IMR-90 (cell line): ENCODE measurements around the gene PLA2G2C. TPM values are rescaled to one million over a fixed set of nuclear protein-coding genes. Genes with fewer than 3 reads are reported as not detected.

Source experiments
- ATAC-seq: fragments of 200-7000 bp; cut with Tn5 transposase; 2 replicates; pipeline ENCODE4 v1.9.1; 2020; ENCODE audit warnings: low read depth, mild to moderate bottlenecking, moderate library complexity
- BruUV-seq: library from RNA; stranded (reverse); fragments of 400-500 nt; replicated peaks from 2 replicates; lab custom pipeline; 2021; lab: Mats Ljungman, UMichigan
- CTCF ChIA-PET: fragments of 300-600 bp; formaldehyde crosslinking; extraction: SDS; loops from one replicate; lab custom pipeline; 2021; ENCODE audit warnings: antibody characterized with exemption; lab: Yijun Ruan, JAX
- POLR2A ChIA-PET: fragments of 300-600 bp; sonication (Branson Sonifier 250); formaldehyde crosslinking; loops from one replicate; lab custom pipeline; 2022; ENCODE audit warnings: antibody characterized with exemption; ENCODE audit not compliant: unreplicated experiment; lab: Charles Lee
- DNase-seq: peaks from one replicate; pipeline ENCODE4 v3.0.0; 2013
- H2AFZ ChIP-seq: replicated peaks from 2 replicates; pipeline ENCODE3; 2013; ENCODE audit warnings: low read length, mild to moderate bottlenecking; ENCODE audit not compliant: poor library complexity
- H2AK5ac ChIP-seq: 2 replicates; pipeline ENCODE4 v1.6.1; 2013; ENCODE audit warnings: low read depth, low read length, inconsistent platforms
- H2AK9ac ChIP-seq: replicated peaks from 2 replicates; pipeline ENCODE3; 2013; ENCODE audit warnings: mild to moderate bottlenecking, low read depth, low read length, moderate library complexity; ENCODE audit not compliant: poor library complexity
- H2BK120ac ChIP-seq: 2 replicates; pipeline ENCODE4 v1.6.1; 2013; ENCODE audit warnings: low read depth, low read length, inconsistent platforms
- H2BK15ac ChIP-seq: 3 replicates; pipeline ENCODE4 v1.6.1; 2013; ENCODE audit warnings: low read depth, low read length, inconsistent platforms
- H2BK20ac ChIP-seq: 2 replicates; pipeline ENCODE4 v1.6.1; 2013; ENCODE audit warnings: low read depth, mild to moderate bottlenecking, inconsistent platforms, low read length, moderate library complexity
- H2BK5ac ChIP-seq: 2 replicates; pipeline ENCODE4 v1.6.1; 2013; ENCODE audit warnings: mild to moderate bottlenecking, low read depth, low read length, inconsistent platforms; ENCODE audit not compliant: poor library complexity, severe bottlenecking
- H3K14ac ChIP-seq: replicated peaks from 2 replicates; pipeline ENCODE4 v1.6.1; 2013; ENCODE audit warnings: low read depth, low read length, inconsistent platforms
- H3K18ac ChIP-seq: 2 replicates; pipeline ENCODE4 v1.6.1; 2013; ENCODE audit warnings: low read depth, low read length, control low read depth
- H3K23ac ChIP-seq: 2 replicates; pipeline ENCODE4 v1.6.1; 2013; ENCODE audit warnings: low read depth, low read length, inconsistent platforms
- H3K27ac ChIP-seq: 2 replicates; pipeline ENCODE4 v1.5.1; 2013; ENCODE audit warnings: mild to moderate bottlenecking, control low read depth, low read length; ENCODE audit not compliant: insufficient read depth
- H3K27me3 ChIP-seq: 2 replicates; pipeline ENCODE4 v1.6.1; 2013; ENCODE audit warnings: low read length; ENCODE audit not compliant: control insufficient read depth, insufficient read depth
- H3K36me3 ChIP-seq: 2 replicates; pipeline ENCODE4 v1.6.1; 2013; ENCODE audit warnings: low read length, mixed read lengths; ENCODE audit not compliant: control insufficient read depth, insufficient read depth
- H3K4ac ChIP-seq: 2 replicates; pipeline ENCODE4 v1.6.1; 2013; ENCODE audit warnings: low read depth, low read length, inconsistent platforms
- H3K4me1 ChIP-seq: 2 replicates; pipeline ENCODE4 v1.6.1; 2013; ENCODE audit warnings: low read length, mixed read lengths; ENCODE audit not compliant: control insufficient read depth, insufficient read depth
- H3K4me2 ChIP-seq: 2 replicates; pipeline ENCODE4 v1.6.1; 2013; ENCODE audit warnings: low read depth, mild to moderate bottlenecking, control low read depth, low read length, moderate library complexity
- H3K4me3 ChIP-seq: 2 replicates; pipeline ENCODE4 v1.5.1; 2013; ENCODE audit warnings: low read depth, mild to moderate bottlenecking, control low read depth, low read length, moderate library complexity; ENCODE audit not compliant: insufficient read depth
- H3K56ac ChIP-seq: 2 replicates; pipeline ENCODE4 v1.6.1; 2013; ENCODE audit warnings: low read length, inconsistent platforms; ENCODE audit not compliant: insufficient read depth; ENCODE audit errors: extremely low read depth
- H3K79me1 ChIP-seq, 2 experiments: 2 replicates each; pipeline ENCODE4 v1.6.1; 2013; ENCODE audit warnings: low read length in 2 of 2, inconsistent platforms in 1 of 2, low read depth in 1 of 2
- H3K9ac ChIP-seq: 2 replicates; pipeline ENCODE4 v1.6.1; 2013; ENCODE audit warnings: low read depth, low read length, control low read depth
- H3K9me1 ChIP-seq: 2 replicates; pipeline ENCODE4 v1.6.1; 2013; ENCODE audit warnings: low read length, inconsistent platforms; ENCODE audit not compliant: insufficient read depth
- H3K9me3 ChIP-seq: 2 replicates; pipeline ENCODE4 v1.6.1; 2013; ENCODE audit warnings: low read length; ENCODE audit not compliant: control insufficient read depth, insufficient read depth
- H4K20me1 ChIP-seq: 2 replicates; pipeline ENCODE4 v1.6.1; 2013; ENCODE audit warnings: low read length, inconsistent platforms; ENCODE audit not compliant: insufficient read depth
- H4K5ac ChIP-seq: 2 replicates; pipeline ENCODE4 v1.6.1; 2013; ENCODE audit warnings: mild to moderate bottlenecking, low read depth, low read length, control low read depth
- H4K8ac ChIP-seq, 2 experiments: 2 replicates each; pipeline ENCODE4 v1.6.1; 2013; ENCODE audit warnings: low read depth in 2 of 2, low read length in 2 of 2, control low read depth in 1 of 2, inconsistent platforms in 1 of 2
- H4K91ac ChIP-seq: 2 replicates; pipeline ENCODE4 v1.6.1; 2013; ENCODE audit warnings: low read depth, low read length, inconsistent platforms; ENCODE audit not compliant: insufficient read depth
- CEBPB ChIP-seq: IDR thresholded peaks from 2 replicates; pipeline ENCODE4 v1.6.1; 2012; ENCODE audit warnings: low read depth, low read length, improper control_type of control experiment
- ELK1 ChIP-seq: fragments of 150-350 bp; IDR thresholded peaks from 2 replicates; pipeline ENCODE4 v1.6.1; 2016; ENCODE audit warnings: low read depth, mild to moderate bottlenecking, low read length, moderate library complexity, borderline replicate concordance
- POLR2A ChIP-seq: IDR thresholded peaks from 2 replicates; pipeline ENCODE4 v1.6.1; 2012; ENCODE audit warnings: mild to moderate bottlenecking, low read depth, low read length
- SMC3 ChIP-seq: fragments of 150-350 bp; IDR thresholded peaks from 2 replicates; pipeline ENCODE4 v1.6.1; 2016; ENCODE audit warnings: low read depth, mild to moderate bottlenecking, antibody characterized with exemption, low read length, moderate library complexity
- WGBS, 2 experiments: methylation state at CpG; one replicate each; pipeline versions ENCODE4 v1.1.5 to v1.1.7; 2013; ENCODE audit warnings: missing lambda C conversion rate in 2 of 2; ENCODE audit not compliant: insufficient read length in 1 of 2; ENCODE audit errors: extremely low coverage in 2 of 2; 5-methylcytosine and 5-hydroxymethylcytosine counted together
- dilution Hi-C: fragments of 300-500 bp; cut with HindIII; formaldehyde crosslinking; loops from one replicate; pipeline ENCODE4 v1.14.3; 2018; ENCODE audit warnings: low sequenced_read_pairs; ENCODE audit not compliant: unreplicated experiment
- in situ Hi-C: fragments of 300-500 bp; cut with MboI; formaldehyde crosslinking; loops from 3 replicates; pipeline ENCODE4 v1.14.3; 2019; ENCODE audit warnings: low sequenced_read_pairs, inconsistent platforms, mixed read lengths
- intact Hi-C: fragments of 100-400 bp; cut with micrococcal nuclease; formaldehyde crosslinking; loops from 2 replicates; pipeline ENCODE4 v1.10.0; 2022
- polyA plus RNA-seq, 3 experiments: library from polyadenylated mRNA; depleted of rRNA; stranded (reverse); fragments of >200 nt; gene quantifications; 2 replicates each; pipeline ENCODE4 v1.2.3, GENCODE V29; 2012; ENCODE audit warnings: low replicate concordance in 1 of 3
- total RNA-seq: library from RNA; depleted of rRNA; stranded (reverse); fragments of >200 nt; gene quantifications from 2 replicates; pipeline ENCODE4 v1.2.3, GENCODE V29; 2012

PLA2G2C gene
- total and polyA plus RNA-seq, 2 of the 4 experiments (the other 2 are of a cell fraction): not detected

GRCh38 chr1:20138346-20138745 is 48.0 kb downstream of the PLA2G2C start:
- Histone ChIP-seq H3K4me3 (no peak overlapping the region), H4K5ac (no peak overlapping the region), H3K23ac (no peak overlapping the region), H3K9me3 (no peaks in the 10 kb centered on the region), H3K4me1 (no peaks in the 10 kb centered on the region), H3K14ac (no peak overlapping the region), H3K56ac (no peak overlapping the region), H3K9ac (no peak overlapping the region), H2BK120ac (no peak overlapping the region), H3K18ac (no peak overlapping the region), H4K8ac (no peak overlapping the region), H3K36me3 (no peaks in the 10 kb centered on the region), H4K91ac (no peak overlapping the region), H3K27ac (no peak overlapping the region), H2AK5ac (no peak overlapping the region), H3K27me3 (peaks cover 13% of the 10 kb centered on the region), H4K20me1 (no peaks in the 10 kb centered on the region; the same call in 1 of the 2 replicates), H2AFZ (no peak overlapping the region), H2BK15ac (no peak overlapping the region), H3K9me1 (0 out of 2 replicates have a peak, but pooled peaks cover 3% of the 10 kb centered on the region), H2BK20ac (no peak overlapping the region), H2AK9ac (no peak overlapping the region), H3K4ac (no peak overlapping the region), H3K79me1 (no peaks in the 10 kb centered on the region), H2BK5ac (no peak overlapping the region), H3K4me2 (no peak overlapping the region)
- DNase-seq (no peak), ATAC-seq (no peak)
- dilution Hi-C loops (no loop called here), in situ Hi-C loops (no loop called here), intact Hi-C loops (no loop called here)
- POLR2A ChIA-PET: no interaction called here
- CTCF ChIA-PET: no interaction called here
- BruUV-seq: no TSS peak
- no CpG with 5 or more reads among the region's 6 CpGs for WGBS, 2 experiments
- TF ChIP-seq CEBPB: no peak
- no peak for TF ChIP-seq SMC3
- TF ChIP-seq ELK1: no peak
- no peak for TF ChIP-seq POLR2A
